HG03575 (cell line): ENCODE measurements around the gene CIBAR2.

Source experiments
- ATAC-seq: cut with Tn5 transposase; IDR thresholded peaks from one replicate; pipeline ENCODE4 v1.9.1; 2021; ENCODE audit not compliant: unreplicated experiment, insufficient number of reproducible peaks, low FRiP score; ENCODE audit errors: extremely low read depth

The CIBAR2 gene

GRCh38 chr16:85110105-85110504 is 2.2 kb downstream of the CIBAR2 start:
- no peak for ATAC-seq

GRCh38 chr16:85107532-85107931 is 4.7 kb downstream of the CIBAR2 start:
- no peak for ATAC-seq

- ATAC-seq = no peak
These were observed 5.2 kb downstream of the CIBAR2 start for GRCh38 chr16:85107083-85107482.

- no peak for ATAC-seq
These were observed 6.8 kb downstream of the CIBAR2 start for GRCh38 chr16:85105475-85105874.

GRCh38 chr16:85104821-85105391 is 7.4 kb downstream of the CIBAR2 start:
- ATAC-seq = no peak

- no peak for ATAC-seq
These were observed 8.1 kb downstream of the CIBAR2 start for GRCh38 chr16:85104147-85104546.

- ATAC-seq = no peak
These were observed 8.9 kb downstream of the CIBAR2 start for GRCh38 chr16:85103114-85104079.

- no peak for ATAC-seq
These were observed 10.2 kb downstream of the CIBAR2 start for GRCh38 chr16:85101956-85102630.

- ATAC-seq = no peak
These were observed 12.0 kb downstream of the CIBAR2 start for GRCh38 chr16:85100265-85100664.

- ATAC-seq = no peak
These were observed 13.7 kb downstream of the CIBAR2 start for GRCh38 chr16:85098565-85098964.

- ATAC-seq = no peak
These were observed 15.4 kb downstream of the CIBAR2 start for GRCh38 chr16:85096921-85097320.

- no peak for ATAC-seq
These were observed 17.5 kb downstream of the CIBAR2 start for GRCh38 chr16:85094812-85095211.

- no peak for ATAC-seq
These were observed 18.0 kb downstream of the CIBAR2 start for GRCh38 chr16:85094176-85094805.

- no peak for ATAC-seq
These were observed 18.6 kb downstream of the CIBAR2 start for GRCh38 chr16:85093705-85094104.

- ATAC-seq = no peak
These were observed 19.4 kb downstream of the CIBAR2 start for GRCh38 chr16:85092851-85093250.

GRCh38 chr16:85092309-85092708 is 20.0 kb downstream of the CIBAR2 start:
- ATAC-seq = no peak

GRCh38 chr16:85091522-85091910 is 20.8 kb downstream of the CIBAR2 start:
- no peak for ATAC-seq

GRCh38 chr16:85090873-85091521 is 21.3 kb downstream of the CIBAR2 start:
- no peak for ATAC-seq

- ATAC-seq = no peak
These were observed 22.1 kb downstream of the CIBAR2 start for GRCh38 chr16:85090181-85090580.
